ENCODE data around the gene SLC44A3.

SLC44A3 gene

DNA sequence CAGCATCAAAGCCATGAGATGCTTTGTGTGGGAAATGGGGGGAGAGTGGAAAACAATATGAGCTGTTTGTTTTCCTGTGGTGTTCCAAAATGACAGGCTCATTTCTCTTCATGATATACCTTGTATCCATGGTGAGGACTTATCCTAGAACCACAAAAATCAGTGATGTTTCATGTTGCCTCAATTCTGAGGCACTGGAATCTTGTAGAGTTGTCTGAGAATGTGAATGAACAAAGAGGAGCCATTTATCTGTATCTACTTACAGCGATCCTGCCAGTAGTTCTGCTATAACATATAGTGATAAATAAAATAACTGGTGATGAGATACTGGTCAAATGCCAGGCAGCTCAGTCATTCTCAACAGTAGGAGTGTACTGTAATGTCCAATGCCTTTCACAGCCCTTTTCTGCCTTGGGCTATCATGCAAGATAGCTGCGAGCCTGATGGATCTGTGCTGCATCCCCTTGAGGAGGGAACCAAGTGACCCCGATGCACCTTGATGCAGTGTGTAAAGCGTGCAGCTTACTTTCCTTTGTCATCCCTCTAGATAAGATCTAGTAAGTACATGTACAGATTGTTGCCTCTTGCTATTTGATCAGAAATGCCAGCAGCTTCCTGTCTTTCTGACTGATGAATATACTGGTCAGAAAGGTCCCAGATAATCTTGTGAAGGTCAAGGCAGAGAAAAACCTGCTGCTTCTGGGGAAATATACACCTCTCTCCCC, 52.8 kb downstream of the SLC44A3 start:
- no peak for DNase-seq (ENCODE audit: extremely low read depth in 1 of 2, low read depth in 1 of 2)

DNA sequence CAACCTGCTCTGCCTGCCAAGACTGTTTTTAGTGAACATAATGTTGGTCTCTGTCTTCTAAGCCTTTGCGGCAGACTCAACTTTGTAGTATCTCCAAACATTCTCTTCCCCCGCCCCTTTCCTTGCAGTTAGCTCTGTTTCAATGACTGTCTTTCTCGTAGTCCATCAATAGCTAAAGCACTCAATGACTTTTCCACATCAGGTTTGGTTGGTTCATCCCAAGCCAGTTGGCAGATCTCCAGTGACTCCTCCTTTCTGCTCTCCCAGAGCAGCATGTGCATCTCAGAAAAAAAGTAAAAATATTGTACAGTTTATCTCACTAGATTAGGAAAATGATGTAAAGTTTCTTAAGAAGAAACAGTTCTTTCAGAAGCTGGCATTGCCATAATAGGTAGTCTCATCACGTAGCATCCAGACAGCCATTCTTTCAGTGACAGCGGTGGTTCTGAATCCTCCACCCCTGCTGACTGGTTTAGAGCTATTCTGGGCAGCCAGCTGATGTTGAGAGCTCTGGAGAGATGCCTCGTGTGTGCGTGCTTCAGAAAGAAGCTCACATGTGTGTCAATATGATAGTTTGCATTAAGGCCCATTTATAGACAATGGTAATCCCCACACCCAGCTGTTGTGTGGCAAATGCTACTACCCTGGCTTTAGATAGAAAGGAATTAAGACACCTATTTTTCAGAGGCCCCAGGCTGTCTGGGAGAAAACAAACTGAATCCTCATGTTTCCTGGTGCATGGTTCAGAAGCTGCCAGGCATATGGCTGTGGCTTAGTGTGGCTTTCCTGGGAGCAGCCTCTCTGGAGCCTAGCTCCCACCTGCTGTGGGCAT, 53.6 kb downstream of the SLC44A3 start:
- DNase-seq (ENCODE audit: extremely low read depth in 1 of 2, low read depth in 1 of 2) = no peak

DNA sequence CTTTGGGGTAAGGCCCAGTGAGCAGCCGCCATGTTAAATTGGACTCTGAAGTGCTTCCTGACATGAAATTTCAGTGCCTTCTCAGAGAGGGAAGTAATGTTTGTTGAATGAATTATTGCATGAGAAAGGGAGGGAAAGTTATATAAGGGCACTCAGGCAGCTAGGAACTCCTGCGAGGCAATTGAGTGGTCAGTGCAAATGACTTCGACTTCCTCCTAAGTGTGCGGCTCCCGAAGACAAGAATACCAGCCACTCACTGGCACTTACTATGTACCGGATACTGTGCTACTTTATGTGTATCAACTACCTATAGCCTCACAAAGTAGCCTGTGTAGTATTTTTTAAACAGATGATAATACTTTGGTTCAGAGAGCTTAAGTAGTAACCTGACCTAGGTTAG, 54.3 kb downstream of the SLC44A3 start:
- no peak for DNase-seq (ENCODE audit: extremely low read depth in 1 of 2, low read depth in 1 of 2)

DNA sequence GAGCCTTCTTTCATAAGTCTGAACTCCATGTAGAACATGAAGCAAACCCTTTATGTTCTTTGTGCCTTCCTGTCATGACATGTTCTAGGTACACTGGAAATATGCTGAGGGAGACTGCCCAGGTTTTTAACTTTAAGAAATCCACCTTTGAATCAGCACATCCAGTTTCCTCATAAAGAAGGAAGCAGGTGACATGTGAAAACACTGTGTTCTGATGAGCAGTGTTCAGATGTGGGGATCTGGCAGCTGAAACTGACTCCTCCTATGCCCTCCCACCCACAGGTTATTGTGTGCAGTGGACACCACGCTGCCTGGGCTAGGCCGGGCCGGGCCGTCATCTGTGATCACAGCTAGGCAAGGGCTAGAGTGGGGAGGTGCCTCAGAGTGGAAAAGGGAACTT, 55.6 kb downstream of the SLC44A3 start:
- DNase-seq (ENCODE audit: extremely low read depth in 1 of 2, low read depth in 1 of 2) = no peak

DNA sequence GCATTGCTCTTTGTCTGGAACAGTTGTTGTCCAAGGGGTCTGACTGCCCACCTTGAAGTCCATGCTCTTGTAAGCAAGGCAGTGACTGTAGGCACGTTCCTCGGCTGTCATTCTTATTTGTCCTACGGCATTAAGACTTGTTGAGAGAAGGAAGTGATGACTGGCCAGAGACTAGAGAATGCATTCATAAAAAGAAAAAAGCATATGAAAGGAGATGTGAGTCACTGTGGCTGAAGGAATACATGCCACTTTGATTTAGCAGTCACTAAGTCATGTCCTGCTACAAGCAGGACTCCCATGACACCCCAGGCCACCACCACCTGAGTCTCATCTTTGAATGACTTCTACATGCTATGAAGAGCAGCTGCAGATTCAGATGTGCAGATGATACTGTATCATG, 56.2 kb downstream of the SLC44A3 start:
- DNase-seq (ENCODE audit: extremely low read depth in 1 of 2, low read depth in 1 of 2) = no peak

DNA sequence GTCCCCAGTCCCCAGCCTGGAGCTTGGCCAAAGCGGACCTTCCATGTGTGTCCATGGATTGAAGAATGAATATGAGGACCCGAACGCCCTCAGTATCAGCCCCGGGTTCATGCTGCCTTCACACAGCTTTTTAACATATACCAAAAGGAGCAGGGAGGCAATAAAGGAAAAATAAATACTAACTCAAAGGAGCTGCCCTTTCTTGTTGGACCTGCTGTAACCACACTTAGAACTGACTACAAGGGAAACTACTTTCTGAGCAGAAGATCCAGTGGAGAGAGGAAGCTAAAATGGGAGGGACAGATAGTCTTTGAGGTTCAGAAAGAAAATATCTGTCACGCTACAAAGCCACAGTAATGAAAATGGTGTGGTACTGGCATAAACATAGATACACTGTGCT, 58.2 kb downstream of the SLC44A3 start:
- no peak for DNase-seq (ENCODE audit: extremely low read depth in 1 of 2, low read depth in 1 of 2)

DNA sequence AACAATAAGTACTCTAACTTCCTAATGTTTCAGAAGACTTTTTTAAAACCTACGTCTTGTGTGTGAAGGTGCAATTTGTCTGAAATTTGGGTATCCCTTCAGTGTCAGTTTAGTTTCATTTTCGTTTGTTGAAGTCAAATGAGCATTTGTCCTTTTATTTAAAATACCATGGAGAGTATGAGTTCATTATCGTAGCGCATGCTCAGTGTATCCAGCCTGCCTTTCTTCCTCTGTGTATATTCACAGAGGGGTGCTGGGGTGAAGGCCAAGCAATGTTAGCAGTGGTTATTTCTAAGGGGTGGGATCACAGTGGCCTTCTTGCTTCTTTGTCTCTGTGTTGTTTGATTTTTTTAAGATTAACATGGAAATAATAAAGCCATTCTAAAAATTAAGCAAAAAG, 63.5 kb downstream of the SLC44A3 start:
- DNase-seq (ENCODE audit: extremely low read depth in 1 of 2, low read depth in 1 of 2) = no peak

DNA sequence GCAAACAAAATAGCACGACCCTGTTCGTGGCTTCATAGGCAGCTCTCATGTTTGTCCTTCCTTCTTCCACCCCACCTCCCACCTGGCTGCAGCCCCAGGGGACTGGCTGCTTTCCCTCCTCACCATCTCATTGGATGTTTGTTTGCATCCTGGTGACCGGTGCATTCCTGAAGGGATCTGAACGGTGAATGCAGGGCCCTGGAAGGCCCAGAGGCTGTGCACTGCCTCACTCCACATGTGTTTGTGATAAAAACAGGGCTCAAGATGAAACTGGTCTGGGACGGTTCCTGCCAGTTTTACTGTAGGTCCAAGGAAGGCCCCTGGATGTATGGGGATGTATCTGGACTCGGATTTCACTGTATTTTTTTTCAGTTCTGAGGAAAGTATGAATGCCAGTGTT, 63.9 kb downstream of the SLC44A3 start:
- DNase-seq (ENCODE audit: extremely low read depth in 1 of 2, low read depth in 1 of 2) = no peak

DNA sequence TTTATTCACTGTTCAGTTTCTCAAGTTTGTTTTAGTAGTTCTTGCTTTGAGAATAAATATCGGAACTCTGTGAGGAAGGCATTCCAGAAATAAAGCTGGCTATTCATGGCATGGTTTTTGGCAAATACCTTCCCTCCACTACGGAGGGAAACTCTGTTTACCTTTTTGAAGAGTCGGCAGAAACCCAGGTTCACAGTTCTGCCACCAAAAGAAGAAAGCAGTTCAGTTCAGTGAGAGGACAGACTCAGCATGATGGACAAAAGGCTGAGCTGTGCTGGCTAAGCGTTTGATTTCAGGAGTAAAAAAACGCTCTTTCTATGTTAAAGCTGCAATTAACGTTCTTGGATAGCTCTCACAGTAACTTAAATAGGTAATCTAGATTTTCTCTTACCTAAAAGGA, 64.3 kb downstream of the SLC44A3 start:
- no peak for DNase-seq (ENCODE audit: extremely low read depth in 1 of 2, low read depth in 1 of 2)

DNA sequence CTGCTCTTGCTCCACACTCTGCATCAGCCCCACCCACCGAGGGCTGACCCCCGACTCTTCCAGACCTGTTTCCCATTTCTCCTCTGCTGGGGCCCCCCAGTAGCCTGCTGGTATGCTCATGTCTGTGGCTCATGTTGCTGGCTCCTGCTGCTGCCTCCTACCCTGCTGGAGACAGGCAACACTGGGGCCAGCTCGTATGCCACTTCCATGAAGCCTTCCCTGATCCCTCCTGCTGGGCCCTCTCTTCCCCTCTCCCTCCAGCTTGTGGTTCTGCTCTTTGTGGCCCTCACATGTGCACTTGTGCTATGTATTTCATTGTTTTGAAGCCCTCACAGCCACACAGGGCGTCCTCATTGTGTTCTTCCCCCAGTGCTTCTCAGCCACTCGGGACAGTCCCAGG, 66.2 kb downstream of the SLC44A3 start:
- DNase-seq (ENCODE audit: extremely low read depth in 1 of 2, low read depth in 1 of 2) = no peak

DNA sequence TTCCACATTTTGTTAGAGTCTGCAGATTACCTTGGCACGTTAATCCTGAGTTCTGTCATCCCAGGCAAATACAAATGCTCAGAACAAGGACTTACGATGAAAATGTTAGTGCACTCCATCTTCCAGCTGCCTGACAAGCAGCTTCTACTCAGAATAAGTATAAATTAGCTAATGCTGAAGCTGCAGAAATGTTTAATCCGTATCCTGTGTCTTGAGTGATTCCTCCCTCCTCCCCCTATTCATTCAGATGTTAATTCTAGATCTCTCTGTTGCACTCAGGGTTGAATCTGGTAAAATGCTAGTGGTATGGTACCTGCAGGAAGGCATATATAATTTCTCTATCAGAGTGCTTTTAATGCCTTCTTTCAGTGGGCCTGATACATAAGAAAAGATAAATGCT, 66.9 kb downstream of the SLC44A3 start:
- DNase-seq (ENCODE audit: extremely low read depth in 1 of 2, low read depth in 1 of 2) = no peak

DNA sequence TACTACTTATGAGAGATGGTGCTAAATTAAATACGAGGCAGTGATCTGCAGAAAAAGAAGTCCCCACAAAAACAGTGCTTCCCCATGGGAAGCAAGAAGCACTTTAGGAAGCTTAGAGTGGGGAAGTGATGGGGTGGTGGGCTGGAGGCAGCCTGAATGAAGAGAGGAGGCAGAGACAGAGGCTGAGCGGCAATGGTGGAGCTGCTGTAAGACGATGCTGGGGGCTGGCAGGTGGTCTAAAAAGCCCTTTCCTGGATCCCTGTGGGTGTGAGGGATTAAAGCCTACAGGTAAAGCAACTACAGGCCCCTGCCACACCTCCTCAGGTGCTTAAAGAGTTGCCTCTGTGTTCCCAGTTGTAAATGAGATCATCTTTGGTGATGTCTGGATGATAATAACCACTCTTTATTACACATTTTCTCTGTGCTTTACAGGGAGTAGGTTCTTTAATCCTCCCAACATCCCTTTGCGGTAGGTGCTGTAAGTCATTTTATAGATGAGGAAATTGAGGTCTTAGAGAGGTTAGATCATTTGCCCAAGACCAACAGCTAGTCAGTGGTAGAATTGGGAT, 67.5 kb downstream of the SLC44A3 start:
- DNase-seq (ENCODE audit: extremely low read depth in 1 of 2, low read depth in 1 of 2) = no peak

DNA sequence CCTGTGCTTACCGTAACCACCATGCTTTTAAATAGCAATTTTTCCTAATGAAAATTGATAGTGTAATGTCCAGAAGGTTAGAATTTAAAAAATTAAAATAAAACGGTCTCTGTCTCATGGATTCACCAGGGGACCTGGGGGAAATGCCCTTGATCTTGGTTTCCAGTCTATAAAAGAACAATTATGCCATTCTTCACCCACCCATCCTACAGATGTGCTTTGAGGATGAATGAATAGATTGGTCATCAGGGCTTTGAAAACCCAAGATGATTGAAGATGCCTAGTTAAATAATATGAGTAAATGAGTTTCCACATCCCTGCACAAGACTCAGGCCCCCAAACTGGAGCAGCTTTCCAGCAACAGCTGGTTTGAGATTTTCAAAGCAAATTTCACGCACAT, 68.0 kb downstream of the SLC44A3 start:
- DNase-seq (ENCODE audit: extremely low read depth in 1 of 2, low read depth in 1 of 2) = no peak

DNA sequence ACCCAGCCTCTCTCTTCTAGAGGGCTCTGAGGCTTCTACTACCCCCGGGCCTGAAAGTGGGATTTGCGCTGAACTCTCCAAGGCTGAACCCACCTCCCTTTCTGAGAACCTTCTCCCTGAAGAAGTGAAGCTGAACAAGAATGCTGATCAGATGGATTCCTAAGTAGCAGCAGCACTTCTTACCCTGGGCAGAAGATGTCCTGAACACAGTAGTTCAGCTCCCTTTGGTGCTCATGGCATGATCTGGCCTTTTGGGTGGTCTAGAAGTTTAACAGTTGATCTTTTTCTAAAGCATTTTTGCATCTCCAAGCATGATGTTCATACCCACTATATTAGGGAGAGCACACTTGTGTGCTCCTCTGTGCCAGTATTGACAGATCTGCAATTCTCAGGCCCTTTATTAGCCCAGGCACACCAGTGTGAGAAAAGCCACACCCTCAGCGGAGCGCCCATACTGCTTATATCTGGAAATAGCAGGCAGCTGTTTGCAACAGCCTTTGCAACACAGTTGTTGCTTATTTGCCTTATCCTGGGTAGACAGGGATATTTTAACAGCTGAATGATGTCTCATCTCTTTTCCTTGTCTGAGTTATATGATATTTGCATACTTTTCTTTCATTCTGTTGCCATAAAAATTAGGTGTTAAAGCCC, 72.6 kb downstream of the SLC44A3 start:
- no peak for DNase-seq (ENCODE audit: extremely low read depth in 1 of 2, low read depth in 1 of 2)

DNA sequence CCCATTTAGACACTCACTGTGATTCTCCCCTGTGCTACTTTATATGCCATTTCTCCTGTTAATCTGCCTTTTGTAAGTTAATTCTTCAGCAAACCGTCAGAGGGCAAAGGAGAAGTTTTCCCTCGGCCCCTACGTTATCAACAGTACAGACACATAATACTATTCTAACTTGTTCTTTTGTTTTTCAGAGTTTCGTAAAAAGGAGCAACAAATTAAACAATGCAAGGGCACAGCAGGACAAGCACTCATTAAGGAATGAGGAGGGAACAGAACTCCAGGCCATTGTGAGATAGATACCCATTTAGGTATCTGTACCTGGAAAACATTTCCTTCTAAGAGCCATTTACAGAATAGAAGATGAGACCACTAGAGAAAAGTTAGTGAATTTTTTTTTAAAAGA, 74.5 kb downstream of the SLC44A3 start:
- no peak for DNase-seq (ENCODE audit: extremely low read depth in 1 of 2, low read depth in 1 of 2)

DNA sequence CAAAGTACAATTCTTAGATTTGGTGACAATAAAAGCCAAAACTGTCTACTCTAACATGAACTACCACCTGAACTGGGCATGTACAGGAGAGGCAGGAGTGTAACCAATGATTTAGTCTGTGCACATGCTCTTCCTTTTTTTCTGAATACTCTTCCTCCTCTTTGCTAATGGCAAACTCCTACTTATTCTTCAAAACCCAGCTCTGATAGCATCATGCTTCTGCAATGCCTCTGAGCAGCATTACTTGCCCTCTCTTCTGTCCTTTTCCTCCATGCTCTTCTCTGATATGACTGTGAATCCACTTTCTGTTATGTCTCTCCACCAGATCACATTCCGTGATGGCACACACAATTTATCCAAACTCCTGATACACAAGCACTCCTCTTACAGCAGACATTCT, 75.4 kb downstream of the SLC44A3 start:
- no peak for DNase-seq (ENCODE audit: extremely low read depth in 1 of 2, low read depth in 1 of 2)

DNA sequence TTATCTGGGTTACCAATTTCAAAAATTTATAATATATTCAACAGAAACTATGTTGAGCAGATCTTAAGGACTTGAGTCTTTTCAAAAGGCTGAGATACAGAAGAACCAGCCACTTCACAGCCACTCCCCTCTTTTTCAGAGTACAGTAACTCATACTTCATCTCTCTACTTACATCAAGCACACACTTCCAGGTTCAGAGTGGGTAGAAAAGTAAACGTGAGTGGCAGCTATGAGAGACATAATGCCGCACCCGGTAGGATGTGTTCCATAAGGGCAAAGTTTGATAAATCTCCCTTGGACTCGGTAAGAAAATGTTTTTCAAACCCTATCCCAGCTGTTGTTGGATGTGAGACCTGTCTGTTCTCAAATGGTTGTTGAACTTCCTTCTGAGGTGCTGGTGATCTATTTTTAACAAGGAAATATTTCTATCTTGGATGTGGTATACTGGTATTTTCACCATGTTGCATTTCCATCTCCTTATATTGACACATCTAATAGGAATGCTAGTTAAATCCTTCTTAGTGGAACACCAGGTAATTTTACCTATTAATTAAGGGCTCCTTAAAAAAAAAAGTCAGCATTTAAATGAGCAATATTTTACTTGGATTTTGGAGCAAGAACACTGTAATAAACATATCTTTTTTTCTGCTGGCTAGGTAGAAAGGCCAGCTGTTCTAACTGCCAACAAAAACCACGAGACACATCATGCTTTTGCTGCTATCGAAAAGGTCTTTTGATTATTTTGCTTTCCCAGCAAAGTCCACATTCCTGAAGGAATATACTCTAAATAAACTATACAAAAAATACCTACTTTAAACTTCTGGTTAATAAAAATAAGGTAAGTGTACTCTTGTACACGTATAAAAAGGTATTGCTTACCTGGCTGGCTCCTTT, 78.6 kb downstream of the SLC44A3 start:
- DNase-seq (ENCODE audit: extremely low read depth in 1 of 2, low read depth in 1 of 2) = no peak

DNA sequence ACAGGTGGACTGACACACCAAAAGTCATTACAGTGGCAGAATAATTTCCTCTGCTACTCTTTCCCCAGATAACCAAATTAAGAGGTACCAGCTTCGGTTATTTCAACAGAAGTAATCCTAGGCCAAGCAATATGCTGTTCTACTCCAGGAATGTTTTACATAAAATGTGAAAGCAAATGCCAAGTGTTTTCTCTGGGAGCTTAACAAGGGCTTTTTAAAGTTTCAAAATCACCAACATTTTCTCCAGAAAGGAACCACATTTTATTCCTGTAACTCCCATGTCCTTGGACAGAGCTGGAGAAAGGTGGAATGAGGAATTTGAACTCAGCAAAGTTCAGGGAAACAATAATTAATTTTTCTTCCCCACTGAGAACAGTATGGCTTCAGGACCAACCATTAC, 79.6 kb downstream of the SLC44A3 start:
- DNase-seq (ENCODE audit: extremely low read depth in 1 of 2, low read depth in 1 of 2) = no peak

DNA sequence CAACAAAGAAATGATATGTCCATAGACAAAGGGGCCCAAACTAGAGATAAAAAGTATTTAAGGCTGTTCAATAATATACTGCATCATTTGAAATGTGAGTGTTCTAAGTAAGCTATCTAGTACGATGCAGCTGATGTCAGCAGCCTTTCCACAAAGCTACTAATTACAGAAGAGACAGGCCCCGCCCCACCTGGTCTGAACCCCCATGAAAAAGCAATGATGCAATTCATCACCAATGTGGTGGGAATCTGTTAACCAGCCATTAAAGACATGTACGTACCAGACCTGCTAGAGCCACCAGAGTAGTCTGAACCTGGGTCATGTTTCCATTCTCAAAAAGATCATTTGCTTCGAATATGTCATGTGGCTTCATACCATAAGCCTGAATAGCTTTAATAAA, 81.7 kb downstream of the SLC44A3 start:
- no peak for DNase-seq (ENCODE audit: extremely low read depth in 1 of 2, low read depth in 1 of 2)

DNA sequence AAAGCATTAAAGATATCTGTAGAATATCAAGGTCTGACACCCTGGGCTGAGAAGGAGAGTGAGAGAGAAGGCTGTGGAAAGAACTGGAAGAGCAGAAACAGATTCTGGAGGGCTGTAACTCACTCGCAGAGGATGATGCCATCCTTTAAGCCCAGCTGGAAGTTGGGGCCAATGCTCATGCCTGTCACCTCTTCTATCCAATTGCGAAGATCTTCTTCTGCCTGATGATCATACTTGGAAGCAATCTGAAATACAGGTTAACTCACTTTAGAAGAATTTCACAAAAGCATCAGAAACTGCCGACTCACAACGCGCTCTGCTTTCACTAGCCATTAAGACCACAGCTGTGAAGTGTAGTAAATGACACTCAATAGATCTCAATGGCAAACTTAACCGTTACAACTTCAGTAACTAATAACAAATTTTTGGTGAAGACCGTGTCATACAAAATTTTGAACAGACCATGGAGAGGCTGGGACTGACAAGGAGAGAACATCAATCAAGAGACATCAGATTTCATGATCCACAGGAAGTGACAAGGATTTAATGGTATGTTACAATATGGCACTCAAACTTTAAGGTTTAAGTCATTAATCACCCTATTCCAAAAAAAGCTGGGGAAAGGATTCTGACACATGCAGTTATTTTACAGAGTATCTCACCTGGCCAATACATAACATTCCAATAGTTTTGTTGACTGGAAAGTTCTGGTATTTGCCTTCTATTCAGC, 83.3 kb downstream of the SLC44A3 start:
- no peak for DNase-seq (ENCODE audit: extremely low read depth in 1 of 2, low read depth in 1 of 2)

All from activated CD8-positive, alpha-beta memory T cell treated with anti-CD3 and anti-CD28 coated beads for 1 hour (primary cell).